NCI-H460 (cell line): ENCODE data around the gene ARL3. TPM values are rescaled to one million over a fixed set of nuclear protein-coding genes. Genes with fewer than 3 reads are reported as not detected.
"Not testable (repeated sequence)": the region's sequence is repeated elsewhere in the genome, so short reads cannot be mapped to it uniquely, and the experiment has no call there.

Experiments
- DNase-seq: peaks from one replicate; pipeline ENCODE4 v3.0.0-alpha.2; 2016; ENCODE audit warnings: low read depth; ENCODE audit errors: extremely low read depth
- total RNA-seq: library from RNA; depleted of rRNA; stranded (reverse); fragments of >200 nt; shearing (Covaris generic); gene quantifications from 2 replicates; pipeline ENCODE4 v1.2.3, GENCODE V29; 2014

ARL3 gene
- total RNA-seq, 1 experiment from 2014 or later, result 7.4 TPM

DNA sequence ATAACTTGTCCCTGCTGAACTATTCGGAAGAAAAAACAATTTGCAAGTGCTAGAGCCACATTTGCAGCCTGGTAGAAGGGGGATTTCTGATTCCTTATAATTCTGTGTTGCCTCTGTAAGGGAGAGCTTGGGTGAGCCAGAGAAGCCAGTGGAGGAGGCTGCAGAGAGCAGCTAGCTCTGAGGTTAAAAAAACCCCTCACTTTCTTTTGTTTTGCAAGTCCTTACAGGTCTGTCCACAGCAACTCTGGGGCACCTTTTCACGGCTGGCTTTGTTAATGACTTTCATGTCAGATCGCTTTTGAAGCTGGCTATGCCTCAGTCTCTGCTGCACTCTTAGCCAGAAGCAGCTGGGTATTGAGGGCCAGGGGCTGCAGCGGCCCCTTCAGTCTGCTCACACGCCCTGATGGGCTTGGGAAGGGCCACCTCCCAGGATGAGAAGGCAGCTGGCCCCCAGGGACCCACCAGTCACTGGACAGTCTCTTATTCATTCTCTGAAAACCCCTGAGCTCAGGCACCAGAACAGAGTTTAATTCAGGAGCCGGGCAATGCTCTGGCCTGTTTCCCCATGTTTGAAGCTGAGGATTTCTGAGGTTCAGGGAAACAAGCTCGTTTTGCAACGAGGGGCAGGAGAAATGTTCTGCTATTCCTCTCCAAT lies 39.1 kb downstream of the ARL3 start:
- no peak for DNase-seq

GRCh38 chr10:102674566-102674965 lies 39.6 kb downstream of the ARL3 start:
- DNase-seq, result no peak

- no peak for DNase-seq
Observed at GRCh38 chr10:102673819-102674511, 40.2 kb downstream of the ARL3 start.

DNA sequence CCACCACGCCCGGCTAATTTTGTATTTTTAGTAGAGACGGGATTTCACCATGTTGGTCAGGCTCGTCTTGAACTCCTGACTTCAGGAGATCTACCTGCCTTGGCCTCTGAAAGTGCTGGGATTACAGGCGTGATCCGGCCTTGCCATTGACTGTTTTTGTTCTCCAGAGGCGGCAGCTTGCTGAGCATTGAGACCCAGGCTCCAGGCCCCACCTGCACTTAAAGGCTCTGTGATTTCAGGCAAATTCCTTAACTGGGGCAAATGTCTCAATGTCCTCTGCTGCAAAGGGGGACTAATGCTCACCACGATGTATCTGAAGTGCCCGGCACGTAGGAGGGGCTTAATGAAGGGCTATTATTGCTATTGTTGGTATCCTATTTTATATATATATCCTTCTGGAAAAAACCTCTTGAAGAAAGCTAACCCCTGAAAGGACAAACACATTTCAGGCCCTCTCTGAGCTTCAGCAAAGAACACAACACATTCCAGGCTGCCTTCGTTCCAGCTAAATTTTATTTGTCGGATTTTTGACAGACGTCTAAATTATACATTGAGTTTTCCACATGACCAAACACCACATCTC lies 40.9 kb downstream of the ARL3 start:
- no peak for DNase-seq

- no peak for DNase-seq
Observed at GRCh38 chr10:102670871-102671434, 43.2 kb downstream of the ARL3 start.

GRCh38 chr10:102670065-102670670 lies 44.0 kb downstream of the ARL3 start:
- DNase-seq, result no peak

DNA sequence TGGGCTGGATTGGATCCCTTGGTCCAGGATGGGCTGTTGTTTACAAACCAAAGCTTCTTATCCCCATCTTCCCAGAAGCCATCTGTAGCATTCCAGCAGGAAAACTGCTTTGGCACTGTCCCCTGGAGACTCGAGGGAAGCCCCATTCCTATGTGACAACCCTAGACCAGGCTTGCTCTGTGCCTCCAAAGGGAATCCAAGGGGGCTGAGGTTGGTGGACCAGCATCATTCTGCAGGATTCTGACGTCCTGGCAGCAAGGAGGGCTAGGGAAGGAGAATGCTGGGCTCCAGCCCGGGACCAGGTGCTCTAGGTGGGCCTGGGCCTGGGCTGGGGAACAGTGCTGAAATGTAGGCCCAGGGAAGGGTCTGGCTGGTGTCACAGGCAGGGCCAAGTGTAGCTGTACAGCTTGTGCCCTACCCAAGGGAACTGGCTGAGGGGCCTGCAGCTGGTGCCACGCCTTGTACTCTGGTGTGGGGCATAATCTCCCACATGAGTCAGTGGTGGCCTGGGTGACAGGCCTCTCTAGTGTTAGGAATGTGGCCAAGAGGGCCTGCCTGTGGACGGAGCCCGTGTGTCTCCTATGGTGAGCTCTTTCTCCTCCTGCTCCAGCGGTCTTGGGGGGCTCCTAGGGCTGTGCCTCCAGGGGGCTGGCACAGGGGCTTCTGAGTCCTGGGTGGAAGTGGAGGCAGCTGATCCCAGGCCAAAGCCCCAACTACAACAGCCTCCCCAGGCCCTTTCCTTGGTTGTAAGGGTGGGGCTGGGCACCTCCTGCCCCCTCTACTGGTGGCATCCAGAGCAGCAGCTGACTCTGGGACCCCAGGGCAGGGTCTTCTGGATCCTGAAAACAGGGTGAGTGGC lies 44.8 kb downstream of the ARL3 start:
- DNase-seq, result no peak

GRCh38 chr10:102668326-102669107 lies 45.7 kb downstream of the ARL3 start:
- DNase-seq, result no peak

GRCh38 chr10:102667411-102667810 lies 46.8 kb downstream of the ARL3 start:
- not testable (repeated sequence) for DNase-seq

GRCh38 chr10:102665904-102666509 lies 48.2 kb downstream of the ARL3 start:
- no peak for DNase-seq

DNA sequence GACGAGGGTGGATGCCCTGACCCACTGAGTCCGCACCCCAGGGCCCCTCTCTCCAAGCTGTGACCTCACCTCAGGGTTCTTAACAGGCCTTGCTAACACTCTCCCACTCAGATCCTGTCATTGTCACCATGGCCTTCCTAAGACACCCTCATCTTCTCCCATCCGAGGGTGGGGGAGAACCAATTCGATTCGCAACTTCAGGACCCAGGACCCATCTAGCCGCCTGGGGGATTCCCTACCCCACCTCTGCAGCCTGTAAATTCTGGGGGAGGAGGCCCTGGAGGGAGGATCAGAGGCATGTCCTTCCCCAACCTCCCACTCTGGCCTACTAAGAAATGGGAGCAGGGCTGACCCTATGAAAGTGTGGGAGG lies 52.6 kb downstream of the ARL3 start:
- DNase-seq, result no peak

- no peak for DNase-seq
Observed at GRCh38 chr10:102660888-102661657, 53.1 kb downstream of the ARL3 start.

GRCh38 chr10:102658802-102659201 lies 55.4 kb downstream of the ARL3 start:
- DNase-seq, result no peak

GRCh38 chr10:102657984-102658724 lies 56.0 kb downstream of the ARL3 start:
- DNase-seq, result no peak

- DNase-seq, result no peak
Observed at GRCh38 chr10:102657451-102657850, 56.7 kb downstream of the ARL3 start.

DNA sequence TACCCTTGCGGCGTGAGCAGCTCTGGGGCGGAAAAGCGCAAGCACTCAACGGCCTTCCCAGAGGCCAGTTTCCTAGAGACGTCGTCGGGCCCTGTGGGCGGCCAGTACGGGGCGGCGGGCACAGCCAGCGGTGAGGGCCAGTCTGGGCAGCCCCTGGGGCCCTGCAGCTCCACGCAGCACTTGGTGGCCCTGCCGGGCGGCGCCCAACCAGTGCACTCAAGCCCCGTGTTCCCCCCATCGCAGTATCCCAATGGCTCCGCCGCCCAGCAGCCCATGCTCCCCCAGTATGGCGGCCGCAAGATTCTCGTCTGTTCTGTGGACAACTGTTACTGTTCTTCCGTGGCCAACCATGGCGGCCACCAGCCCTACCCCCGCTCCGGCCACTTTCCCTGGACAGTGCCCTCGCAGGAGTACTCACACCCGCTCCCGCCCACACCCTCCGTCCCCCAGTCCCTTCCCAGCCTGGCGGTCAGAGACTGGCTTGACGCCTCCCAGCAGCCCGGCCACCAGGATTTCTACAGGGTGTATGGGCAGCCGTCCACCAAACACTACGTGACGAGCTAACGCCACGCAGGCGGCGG lies 57.3 kb downstream of the ARL3 start:
- no peak for DNase-seq

- no peak for DNase-seq
Observed at GRCh38 chr10:102656026-102656425, 58.2 kb downstream of the ARL3 start.
